GM23338 (cell line): ENCODE data around the gene VPREB1. TPM values are rescaled to one million over a fixed set of nuclear protein-coding genes. Genes with fewer than 3 reads are reported as not detected.
"Not testable (repeated sequence)": the region's sequence is repeated elsewhere in the genome, so short reads cannot be mapped to it uniquely, and the experiment has no call there.

Source experiments
- ATAC-seq: fragments of 200-7000 bp; cut with Tn5 transposase; 3 replicates; pipeline ENCODE4 v1.9.1; 2020
- DNase-seq: peaks from one replicate; pipeline ENCODE4 v3.0.0-alpha.2; 2015; ENCODE audit warnings: low spot score
- H2AFZ ChIP-seq: fragments of 200-600 bp; sonication (generic); 2 replicates; pipeline ENCODE4 v1.8.0; 2016; ENCODE audit warnings: antibody characterized with exemption, mild to moderate bottlenecking, moderate library complexity
- H3F3A ChIP-seq: fragments of 200-600 bp; sonication (generic); replicated peaks from 2 replicates; pipeline ENCODE4 v1.8.0; 2017; ENCODE audit warnings: antibody characterized with exemption, mixed run types, low read depth
- H3K27ac ChIP-seq: fragments of 200-600 bp; sonication (generic); 2 replicates; pipeline ENCODE4 v1.6.1; 2016; ENCODE audit warnings: low read depth
- H3K27me3 ChIP-seq: fragments of 200-600 bp; sonication (generic); 2 replicates; pipeline ENCODE4 v1.8.0; 2016; ENCODE audit warnings: mild to moderate bottlenecking, mixed run types, moderate library complexity; ENCODE audit not compliant: insufficient read depth
- H3K36me3 ChIP-seq: fragments of 200-600 bp; sonication (generic); 2 replicates; pipeline ENCODE4 v1.8.0; 2016; ENCODE audit warnings: mild to moderate bottlenecking; ENCODE audit not compliant: insufficient read depth
- H3K4me1 ChIP-seq: fragments of 200-600 bp; sonication (generic); 2 replicates; pipeline ENCODE4 v1.8.0; 2016; ENCODE audit warnings: mild to moderate bottlenecking, moderate library complexity; ENCODE audit not compliant: insufficient read depth
- H3K4me2 ChIP-seq: fragments of 200-600 bp; sonication (generic); 2 replicates; pipeline ENCODE4 v1.7.1; 2017; ENCODE audit warnings: mixed run types
- H3K4me3 ChIP-seq: fragments of 200-600 bp; sonication (generic); 2 replicates; pipeline ENCODE4 v1.6.1; 2016; ENCODE audit warnings: mixed run types
- H3K79me2 ChIP-seq: fragments of 200-600 bp; sonication (generic); replicated peaks from 2 replicates; pipeline ENCODE4 v1.8.0; 2017; ENCODE audit warnings: mild to moderate bottlenecking; ENCODE audit not compliant: insufficient read depth
- H3K9me2 ChIP-seq: fragments of 200-600 bp; sonication (generic); 2 replicates; pipeline ENCODE4 v1.8.0; 2017; ENCODE audit not compliant: insufficient read depth
- H4K20me1 ChIP-seq: fragments of 200-600 bp; sonication (generic); replicated peaks from 2 replicates; pipeline ENCODE4 v1.8.0; 2017; ENCODE audit warnings: mild to moderate bottlenecking; ENCODE audit not compliant: insufficient read depth
- H3K27ac Mint-ChIP-seq: 2 replicates; pipeline ENCODE4 v1.8.0; 2020; ENCODE audit warnings: inconsistent platforms, mild to moderate bottlenecking, moderate library complexity, mixed read lengths
- H3K27me3 Mint-ChIP-seq: 3 replicates; pipeline ENCODE4 v1.8.0; 2022; ENCODE audit warnings: low read depth, mild to moderate bottlenecking, moderate library complexity, mixed read lengths, inconsistent platforms; ENCODE audit not compliant: insufficient read depth, poor library complexity
- H3K36me3 Mint-ChIP-seq: 3 replicates; pipeline ENCODE4 v1.8.0; 2021; ENCODE audit warnings: low read depth, mild to moderate bottlenecking, inconsistent platforms, moderate library complexity, mixed read lengths
- H3K4me1 Mint-ChIP-seq: 3 replicates; pipeline ENCODE4 v1.8.0; 2020; ENCODE audit warnings: mild to moderate bottlenecking, inconsistent platforms, mixed read lengths
- H3K4me3 Mint-ChIP-seq: 3 replicates; pipeline ENCODE4 v1.8.0; 2021; ENCODE audit warnings: moderate library complexity, mild to moderate bottlenecking, inconsistent platforms, mixed read lengths
- H3K9me3 Mint-ChIP-seq: 3 replicates; pipeline ENCODE4 v1.8.0; 2020; ENCODE audit warnings: moderate library complexity, mild to moderate bottlenecking, inconsistent platforms, mixed read lengths
- polyA plus RNA-seq: library from polyadenylated mRNA; unstranded; fragments of >200 nt; fragmentation: Nextera tagmentation; extraction: Ambion mirVana; gene quantifications from 2 replicates; pipeline ENCODE4 v1.2.1, GENCODE V29; 2016
- total RNA-seq: library from RNA; depleted of rRNA; stranded (reverse); fragments of >200 nt; shearing (Covaris generic); gene quantifications from 2 replicates; pipeline ENCODE4 v1.2.3, GENCODE V29; 2014

VPREB1 gene
- total and polyA plus RNA-seq, 2 experiments from 2014 or later: not detected

GRCh38 chr22:22287106-22287626 is 42.6 kb downstream of the VPREB1 start:
- H3K4me2 ChIP-seq, H3K4me1 Mint-ChIP-seq, H3K36me3 ChIP-seq, H3F3A ChIP-seq, H3K79me2 ChIP-seq, H3K36me3 Mint-ChIP-seq, H3K27ac Mint-ChIP-seq, H3K27me3 Mint-ChIP-seq, H3K4me3 ChIP-seq, H4K20me1 ChIP-seq, H3K9me3 Mint-ChIP-seq, ATAC-seq, H3K4me1 ChIP-seq, H3K4me3 Mint-ChIP-seq, DNase-seq, H2AFZ ChIP-seq, H3K27ac ChIP-seq, H3K9me2 ChIP-seq: not testable (repeated sequence)
- H3K27me3 ChIP-seq: peaks cover 57% of the 10 kb centered on the region

DNA sequence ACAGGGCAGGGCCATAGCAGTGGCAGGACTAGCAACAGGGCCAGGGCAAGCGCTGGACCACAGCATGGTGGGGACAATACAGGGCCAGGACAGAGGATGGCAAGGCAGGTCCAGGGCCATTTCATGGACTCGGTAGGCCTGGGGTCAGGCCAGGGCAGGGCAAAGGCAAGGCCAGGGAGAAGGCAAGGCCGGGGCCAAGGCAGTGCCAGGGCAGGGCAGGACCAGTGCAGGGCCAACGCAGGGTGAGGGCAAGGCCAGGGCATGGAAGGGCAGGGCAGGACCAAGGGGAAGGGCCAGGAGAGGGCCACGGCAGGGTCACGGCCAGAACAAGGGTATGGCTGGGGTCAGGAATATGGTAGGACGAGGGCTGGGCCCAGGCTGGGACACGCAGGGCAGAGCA is 45.1 kb downstream of the VPREB1 start:
- not testable (repeated sequence) for H4K20me1 ChIP-seq, H3K27ac Mint-ChIP-seq, H3K27ac ChIP-seq, H3K9me2 ChIP-seq, H3K4me2 ChIP-seq, H3K4me3 Mint-ChIP-seq, H3K9me3 Mint-ChIP-seq, H3K79me2 ChIP-seq, H3F3A ChIP-seq, DNase-seq, H3K4me1 Mint-ChIP-seq, H3K4me1 ChIP-seq, ATAC-seq, H2AFZ ChIP-seq, H3K36me3 ChIP-seq, H3K4me3 ChIP-seq
- Mint-ChIP-seq H3K27me3 (peaks cover 16% of the 10 kb centered on the region), H3K36me3 (peaks cover 13% of the 10 kb centered on the region)
- H3K27me3 ChIP-seq: peaks cover 34% of the 10 kb centered on the region

DNA sequence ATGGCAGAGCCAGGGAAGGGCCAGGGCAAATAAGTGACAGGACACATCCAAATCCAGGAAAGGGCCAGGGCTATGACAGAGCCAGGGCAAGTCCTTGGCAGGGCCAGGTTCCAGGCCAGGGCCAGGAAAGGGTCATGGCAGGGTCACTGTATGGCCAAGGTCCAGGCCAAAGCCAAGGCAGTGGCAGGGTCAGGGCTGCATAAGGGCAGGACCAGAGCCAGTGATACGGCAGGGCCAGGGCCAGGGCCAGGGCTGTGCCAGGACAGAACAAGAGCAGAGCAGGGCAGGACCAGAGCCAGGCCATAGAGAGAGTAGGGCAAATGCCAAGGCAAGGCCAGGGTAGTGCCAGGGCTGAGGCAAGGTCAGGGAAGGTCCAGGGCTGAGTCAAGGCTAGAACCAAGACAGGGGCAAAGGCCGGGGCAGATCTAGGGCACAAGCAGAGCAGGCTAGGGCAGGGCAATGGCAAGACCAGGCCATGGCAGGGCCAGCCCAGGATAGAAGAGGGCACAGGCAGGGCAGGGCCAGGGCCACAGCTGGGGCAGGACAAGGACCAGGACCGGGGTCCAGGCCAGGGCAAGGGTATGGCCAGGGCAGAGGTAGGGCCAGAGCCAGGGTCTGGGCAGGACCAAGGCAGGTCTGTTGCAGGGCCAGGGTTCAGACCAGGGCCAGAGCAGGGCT is 46.7 kb downstream of the VPREB1 start:
- H3K4me1 ChIP-seq, H2AFZ ChIP-seq, H3K4me3 Mint-ChIP-seq, H3K9me2 ChIP-seq, H3K27ac ChIP-seq, H3K36me3 ChIP-seq, DNase-seq, H3F3A ChIP-seq, H3K4me2 ChIP-seq, H4K20me1 ChIP-seq, H3K27ac Mint-ChIP-seq, ATAC-seq, H3K4me1 Mint-ChIP-seq, H3K79me2 ChIP-seq, H3K4me3 ChIP-seq, H3K9me3 Mint-ChIP-seq: not testable (repeated sequence)
- H3K36me3 Mint-ChIP-seq: peaks cover 13% of the 10 kb centered on the region
- H3K27me3 Mint-ChIP-seq: peaks cover 20% of the 10 kb centered on the region
- peaks cover 24% of the 10 kb centered on the region for H3K27me3 ChIP-seq

DNA sequence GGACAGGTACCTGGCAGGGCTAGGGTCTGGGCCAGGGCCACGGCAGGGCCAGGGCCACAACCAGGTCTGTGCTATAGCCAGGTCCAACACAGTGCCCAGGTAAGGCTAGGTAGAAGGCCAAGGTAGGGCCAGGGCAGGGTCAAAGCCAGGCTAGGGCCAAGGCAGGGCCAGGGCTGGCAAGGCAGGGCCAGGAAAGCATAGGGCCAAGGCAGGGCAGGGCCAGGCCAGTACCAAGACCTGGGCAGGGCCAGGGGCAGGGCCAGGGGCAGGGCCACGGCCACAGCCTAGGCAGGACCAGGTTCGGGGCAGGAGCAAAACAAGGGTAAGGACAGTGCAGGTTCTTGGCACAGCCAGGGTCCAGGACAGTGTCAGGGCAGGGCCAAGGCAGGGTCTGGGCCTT is 48.1 kb downstream of the VPREB1 start:
- not testable (repeated sequence) for H3K4me3 Mint-ChIP-seq, H3K4me2 ChIP-seq, H3K36me3 ChIP-seq, H3K4me3 ChIP-seq, H3K9me3 Mint-ChIP-seq, H4K20me1 ChIP-seq, H3F3A ChIP-seq, H3K27ac ChIP-seq, H3K9me2 ChIP-seq, DNase-seq, H3K79me2 ChIP-seq, H2AFZ ChIP-seq, H3K4me1 Mint-ChIP-seq, H3K4me1 ChIP-seq, ATAC-seq, H3K27ac Mint-ChIP-seq
- Mint-ChIP-seq H3K36me3 (peaks cover 13% of the 10 kb centered on the region), H3K27me3 (peaks cover 20% of the 10 kb centered on the region)
- peaks cover 16% of the 10 kb centered on the region for H3K27me3 ChIP-seq

GRCh38 chr22:22293436-22293835 is 48.9 kb downstream of the VPREB1 start:
- ATAC-seq, H4K20me1 ChIP-seq, H3K4me3 Mint-ChIP-seq: not testable (repeated sequence)

DNA sequence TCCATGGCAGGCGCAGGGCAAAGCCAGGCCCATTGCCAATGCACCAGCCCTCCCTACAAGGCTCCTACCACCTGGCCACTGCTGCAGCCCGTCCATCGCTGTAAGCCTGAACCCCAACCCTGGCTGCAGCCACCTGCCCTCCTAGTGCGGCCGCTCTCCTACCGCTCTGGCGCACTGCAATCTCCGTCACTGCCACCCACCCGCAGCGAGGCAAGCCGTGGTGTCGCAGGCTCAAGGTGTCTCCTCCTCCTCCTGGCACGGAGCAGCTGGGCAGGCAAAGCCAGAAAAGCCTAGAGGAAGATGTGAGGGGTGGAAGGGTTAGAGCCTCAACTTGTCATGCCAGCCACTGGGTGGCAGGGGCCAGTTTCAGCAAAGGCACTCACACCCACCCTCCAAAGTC is 50.1 kb downstream of the VPREB1 start:
- not testable (repeated sequence) for H3K4me2 ChIP-seq, H2AFZ ChIP-seq, H3K9me2 ChIP-seq, H3K27ac ChIP-seq, H3K4me1 ChIP-seq, H3K4me3 ChIP-seq, H3K27ac Mint-ChIP-seq, H3K27me3 ChIP-seq, H4K20me1 ChIP-seq, H3K36me3 ChIP-seq, H3K9me3 Mint-ChIP-seq, H3K4me3 Mint-ChIP-seq, DNase-seq, H3F3A ChIP-seq, H3K4me1 Mint-ChIP-seq, ATAC-seq
- H3K27me3 Mint-ChIP-seq: peaks cover 20% of the 10 kb centered on the region
- peaks cover 21% of the 10 kb centered on the region for H3K79me2 ChIP-seq
- peaks cover 13% of the 10 kb centered on the region for H3K36me3 Mint-ChIP-seq

More at GRCh38 chr22:22293436-22293835, 48.9 kb downstream of the VPREB1 start:
- not testable (repeated sequence) for H3K4me2 ChIP-seq, H3K36me3 ChIP-seq, H3K4me3 ChIP-seq, H3K4me1 Mint-ChIP-seq, H3K27me3 ChIP-seq, H3K4me1 ChIP-seq, H3K27ac Mint-ChIP-seq, H2AFZ ChIP-seq, H3F3A ChIP-seq, DNase-seq, H3K27ac ChIP-seq, H3K9me2 ChIP-seq, H3K9me3 Mint-ChIP-seq
- Mint-ChIP-seq H3K36me3 (peaks cover 13% of the 10 kb centered on the region), H3K27me3 (peaks cover 20% of the 10 kb centered on the region)
- H3K79me2 ChIP-seq: peaks cover 10% of the 10 kb centered on the region
